LNCAP (cell line): Measurements from ENCODE around the gene TAF3.

Experiments
- TF ChIP-seq, protein P1 (sequence below): fragments of 450-650 bp; IDR thresholded peaks from 2 replicates; pipeline ENCODE4 v1.5.1; 2017; ENCODE audit warnings: mild to moderate bottlenecking

The TAF3 gene

DNA sequence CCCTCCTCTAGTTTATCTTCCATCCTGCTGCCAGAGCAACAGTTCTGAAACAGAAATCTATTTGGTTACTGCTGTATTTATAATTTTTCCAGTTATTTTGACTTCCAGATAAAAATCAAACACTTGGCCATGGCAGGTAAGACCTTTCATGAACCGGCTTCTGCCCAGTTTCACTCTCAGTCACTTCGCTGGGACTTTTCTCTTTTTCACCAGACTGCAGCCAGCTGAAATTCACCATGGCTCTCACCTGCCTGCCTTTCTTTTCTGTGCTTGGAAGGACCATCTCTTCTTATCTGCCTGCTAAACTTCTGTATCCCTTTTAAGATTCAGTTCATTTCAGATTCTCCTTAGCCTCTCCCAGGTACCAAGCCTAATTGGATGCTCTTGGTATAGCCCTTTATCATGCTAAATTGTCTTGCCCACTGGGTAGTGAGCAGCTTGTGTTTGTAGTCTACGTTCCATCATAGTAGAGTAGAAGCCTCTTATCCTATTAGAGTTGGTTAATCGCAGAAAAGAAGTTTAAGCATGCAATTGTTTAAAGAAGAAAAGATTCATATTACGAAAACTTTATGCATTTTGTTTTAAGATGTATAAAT lies 71.7 kb downstream of the TAF3 start:
- TF ChIP-seq, protein P1, sequence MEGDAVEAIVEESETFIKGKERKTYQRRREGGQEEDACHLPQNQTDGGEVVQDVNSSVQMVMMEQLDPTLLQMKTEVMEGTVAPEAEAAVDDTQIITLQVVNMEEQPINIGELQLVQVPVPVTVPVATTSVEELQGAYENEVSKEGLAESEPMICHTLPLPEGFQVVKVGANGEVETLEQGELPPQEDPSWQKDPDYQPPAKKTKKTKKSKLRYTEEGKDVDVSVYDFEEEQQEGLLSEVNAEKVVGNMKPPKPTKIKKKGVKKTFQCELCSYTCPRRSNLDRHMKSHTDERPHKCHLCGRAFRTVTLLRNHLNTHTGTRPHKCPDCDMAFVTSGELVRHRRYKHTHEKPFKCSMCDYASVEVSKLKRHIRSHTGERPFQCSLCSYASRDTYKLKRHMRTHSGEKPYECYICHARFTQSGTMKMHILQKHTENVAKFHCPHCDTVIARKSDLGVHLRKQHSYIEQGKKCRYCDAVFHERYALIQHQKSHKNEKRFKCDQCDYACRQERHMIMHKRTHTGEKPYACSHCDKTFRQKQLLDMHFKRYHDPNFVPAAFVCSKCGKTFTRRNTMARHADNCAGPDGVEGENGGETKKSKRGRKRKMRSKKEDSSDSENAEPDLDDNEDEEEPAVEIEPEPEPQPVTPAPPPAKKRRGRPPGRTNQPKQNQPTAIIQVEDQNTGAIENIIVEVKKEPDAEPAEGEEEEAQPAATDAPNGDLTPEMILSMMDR, result no peak

DNA sequence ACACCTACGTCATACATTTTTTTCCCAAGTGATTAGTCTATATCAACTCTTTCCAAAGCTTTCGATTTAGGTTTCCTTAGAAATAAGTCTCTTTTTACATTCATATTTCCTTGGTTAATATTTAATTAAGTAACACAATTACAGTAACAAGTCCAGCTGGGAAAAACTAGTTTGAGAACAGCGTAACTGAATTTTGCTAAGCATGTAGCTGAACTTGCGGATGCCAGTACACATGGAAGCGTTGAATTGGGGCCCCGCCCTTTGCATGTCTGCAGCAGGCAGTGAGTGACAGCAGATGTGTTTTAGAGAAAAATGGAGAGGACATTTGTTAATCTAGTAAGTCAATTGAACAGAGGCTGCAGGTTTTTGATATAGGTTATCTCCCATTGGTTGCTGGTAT lies 72.5 kb downstream of the TAF3 start:
- TF ChIP-seq, protein P1, result no peak

DNA sequence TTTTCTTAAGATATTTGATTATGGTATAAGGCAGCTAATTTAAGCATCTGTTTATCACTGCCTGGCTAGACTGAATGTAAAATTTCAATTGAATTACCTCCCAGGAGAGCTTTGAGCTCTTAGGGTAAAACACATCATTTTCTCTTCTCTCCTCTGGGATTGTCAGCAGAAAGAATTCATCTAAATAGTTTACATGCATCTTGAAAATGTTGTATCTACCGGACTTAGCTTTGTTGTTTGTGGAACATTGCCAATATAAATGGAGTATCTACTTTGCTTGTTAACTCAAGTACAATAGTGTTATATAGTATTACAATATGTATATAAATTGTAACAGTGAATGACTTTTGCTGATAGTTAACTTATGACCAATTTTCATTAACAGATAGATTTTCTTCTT lies 73.3 kb downstream of the TAF3 start:
- TF ChIP-seq, protein P1, result no peak

DNA sequence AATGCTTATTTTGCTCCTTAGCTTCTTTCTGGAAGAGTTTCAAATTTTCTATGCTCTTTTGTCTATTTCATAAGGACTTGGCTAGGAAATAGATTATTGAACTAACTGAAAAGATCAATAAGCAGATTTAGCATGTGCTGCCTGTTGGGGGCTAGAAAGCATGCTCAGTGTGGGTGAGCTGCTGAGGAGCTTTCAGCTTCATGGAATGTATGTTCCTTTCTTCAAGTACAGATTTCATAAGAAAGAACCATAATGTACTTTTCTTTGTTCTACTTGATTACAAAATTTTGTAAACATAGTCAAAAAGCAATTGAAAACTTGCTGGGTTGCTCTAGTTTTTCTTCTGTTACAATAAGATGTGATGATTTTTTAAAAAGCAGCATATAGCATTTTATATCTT lies 73.8 kb downstream of the TAF3 start:
- TF ChIP-seq, protein P1, result no peak

DNA sequence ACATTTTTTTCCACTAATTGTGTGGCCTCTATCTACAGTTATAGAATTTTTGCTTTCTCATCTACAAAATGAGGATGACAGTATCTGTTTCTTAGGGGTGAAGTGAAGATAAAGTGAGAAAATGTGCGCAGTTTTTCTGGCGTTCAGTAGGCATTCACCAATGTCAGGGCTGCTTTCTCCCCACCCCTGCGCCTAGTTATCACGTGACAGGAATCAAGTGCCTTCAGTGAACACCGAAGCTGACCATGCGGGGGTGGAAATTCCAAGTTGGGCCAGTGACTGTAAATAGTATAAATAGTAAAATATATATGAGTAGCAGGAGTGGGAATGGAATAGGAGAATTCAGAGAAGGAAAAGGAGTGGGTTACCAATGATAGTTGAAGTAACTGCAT lies 77.4 kb downstream of the TAF3 start:
- TF ChIP-seq, protein P1, result no peak

DNA sequence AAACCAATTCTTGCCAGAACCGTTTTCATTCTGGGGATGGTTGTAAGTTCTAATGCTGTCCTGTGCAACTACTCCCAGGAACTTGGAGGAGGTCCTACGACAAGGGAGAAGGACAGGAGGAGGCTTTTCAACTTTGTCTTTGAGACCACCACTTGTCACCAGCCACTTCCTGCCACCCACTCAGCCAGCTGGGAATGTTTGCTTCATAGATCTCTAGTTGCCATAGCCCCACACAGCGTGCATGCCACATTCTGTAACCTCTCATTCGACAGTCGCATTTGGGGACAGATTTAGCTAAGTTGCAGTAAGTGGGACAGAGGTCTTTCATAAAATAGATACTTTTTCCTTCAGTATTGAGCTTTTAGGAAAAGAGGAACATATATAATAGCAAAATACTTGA lies 78.0 kb downstream of the TAF3 start:
- TF ChIP-seq, protein P1, result no peak

DNA sequence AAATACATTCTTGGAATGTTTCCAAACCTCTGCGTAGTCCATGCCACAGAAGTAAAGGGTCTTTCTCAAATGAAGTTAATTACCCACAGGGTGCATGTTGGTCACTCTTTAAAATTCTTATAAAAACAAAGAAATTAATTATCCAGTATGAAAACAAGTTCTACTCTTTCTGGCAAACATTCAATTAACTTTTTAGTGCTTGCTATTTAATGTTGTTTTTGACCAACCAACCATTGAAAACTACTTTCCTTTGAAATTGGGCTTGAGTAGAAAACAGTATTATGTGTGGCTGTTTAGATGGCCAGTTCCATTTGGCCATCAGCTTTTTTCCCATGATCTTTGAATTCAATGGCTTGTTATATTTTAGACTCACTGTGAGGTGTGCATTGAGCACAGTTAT lies 83.0 kb downstream of the TAF3 start:
- TF ChIP-seq, protein P1, result no peak

DNA sequence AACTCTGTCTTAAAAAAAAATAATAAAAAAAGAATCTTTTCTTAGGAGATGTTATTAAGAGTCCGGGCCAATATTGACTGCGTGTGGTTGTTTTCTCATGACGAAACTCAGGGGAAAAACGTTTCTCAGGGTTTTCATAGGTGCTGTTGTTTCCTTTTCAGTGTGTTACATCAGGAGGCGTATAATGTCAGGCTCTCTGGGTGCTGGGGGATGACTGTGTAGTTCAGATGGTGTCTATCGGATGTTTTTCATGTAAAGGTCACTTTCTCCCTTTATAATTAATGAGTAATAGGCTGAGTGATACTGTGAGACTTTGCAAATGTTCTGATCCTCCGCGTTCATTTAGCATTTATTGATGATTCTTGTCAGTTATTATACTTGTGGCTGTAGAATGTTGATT lies 84.1 kb downstream of the TAF3 start:
- TF ChIP-seq, protein P1, result no peak
